ENCODE measurements around the gene CHTF8.

Gene CHTF8

GRCh38 chr16:69112285-69113129, 19.9 kb downstream of the CHTF8 start:
- DNase-seq: peak; percentile 32 to 35

DNA sequence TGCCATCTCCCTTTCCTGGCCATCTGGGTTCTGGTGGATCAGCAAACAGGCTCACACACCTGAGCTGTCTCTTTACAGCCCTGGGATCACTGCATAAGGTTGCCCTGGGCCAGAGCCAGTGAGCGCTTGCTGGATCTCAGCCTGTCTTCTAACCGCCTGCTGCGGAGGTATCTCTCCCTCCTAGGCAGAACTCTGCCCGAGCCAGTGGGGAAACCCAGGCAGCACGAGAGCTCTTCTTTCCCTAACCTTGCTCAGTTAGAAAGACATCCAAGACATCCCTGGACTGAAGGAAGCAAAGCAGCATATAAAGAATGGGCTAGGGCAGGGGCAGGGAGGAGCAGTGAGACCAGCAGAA, 20.5 kb downstream of the CHTF8 start:
- DNase-seq: no peak

GRCh38 chr16:69111216-69111875, 21.0 kb downstream of the CHTF8 start:
- no peak for DNase-seq

DNA sequence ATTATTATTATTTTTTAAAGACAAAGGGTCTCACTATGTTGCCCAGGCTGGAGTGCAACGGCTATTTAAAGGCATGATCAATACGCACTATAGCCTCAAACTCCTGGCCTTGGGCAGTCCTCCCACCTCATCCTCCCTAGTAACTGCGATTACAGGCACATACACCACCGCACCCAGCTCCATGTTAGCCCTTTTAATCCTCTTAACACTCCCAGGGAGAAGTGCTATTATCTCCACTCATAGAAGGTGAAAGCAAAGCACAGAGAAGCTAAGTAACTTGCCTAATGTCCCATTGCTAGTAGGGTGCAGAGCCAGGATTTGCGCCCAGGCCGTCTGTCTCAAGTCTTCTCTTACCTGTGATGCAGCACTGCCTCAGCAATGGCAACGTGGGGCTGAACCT, 22.0 kb downstream of the CHTF8 start:
- DNase-seq: no peak

GRCh38 chr16:69109486-69110270, 22.7 kb downstream of the CHTF8 start:
- DNase-seq: no peak

- DNase-seq: no peak
These were observed 23.5 kb downstream of the CHTF8 start for GRCh38 chr16:69108905-69109252.

DNA sequence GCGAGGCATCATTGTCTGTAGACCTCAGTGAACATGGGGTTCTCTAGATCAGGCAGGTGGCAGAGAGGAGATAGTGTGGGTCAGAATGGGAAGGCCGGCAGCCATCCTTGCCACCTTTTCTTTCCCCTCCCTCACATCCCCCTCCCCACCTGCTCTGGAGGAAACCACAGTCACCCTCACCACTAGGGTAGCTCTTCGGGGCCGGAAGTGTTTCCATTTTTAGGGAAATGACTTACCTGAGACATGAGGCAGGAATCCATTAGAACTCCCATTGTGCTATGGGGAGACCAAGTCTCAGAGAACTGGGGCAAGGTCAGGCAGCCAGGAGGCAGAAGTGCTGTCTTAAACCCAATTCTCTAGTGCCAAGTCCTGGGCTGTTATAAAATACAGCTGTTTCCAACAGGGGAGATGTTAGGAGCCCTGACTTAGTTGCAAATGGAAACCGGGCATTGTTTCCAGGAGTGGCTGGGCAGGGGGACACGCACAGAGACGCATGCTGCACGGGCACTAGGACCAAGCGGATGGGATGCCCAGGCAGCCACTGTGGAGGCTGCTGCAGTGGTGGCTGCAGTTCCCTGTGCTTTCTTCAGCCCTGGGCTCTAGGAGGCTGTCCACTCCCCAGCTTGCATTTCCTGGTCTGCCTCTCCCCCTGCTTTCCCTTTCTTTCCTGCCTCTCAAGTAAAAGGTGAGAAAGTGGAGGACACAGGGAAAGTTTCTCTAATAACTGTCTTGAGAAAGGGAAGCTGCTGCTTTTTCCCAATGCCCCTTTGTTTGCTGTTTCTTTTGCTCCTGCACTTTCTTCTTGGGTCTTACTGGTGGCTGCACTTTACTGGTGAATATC, 24.1 kb downstream of the CHTF8 start:
- DNase-seq: no peak

DNA sequence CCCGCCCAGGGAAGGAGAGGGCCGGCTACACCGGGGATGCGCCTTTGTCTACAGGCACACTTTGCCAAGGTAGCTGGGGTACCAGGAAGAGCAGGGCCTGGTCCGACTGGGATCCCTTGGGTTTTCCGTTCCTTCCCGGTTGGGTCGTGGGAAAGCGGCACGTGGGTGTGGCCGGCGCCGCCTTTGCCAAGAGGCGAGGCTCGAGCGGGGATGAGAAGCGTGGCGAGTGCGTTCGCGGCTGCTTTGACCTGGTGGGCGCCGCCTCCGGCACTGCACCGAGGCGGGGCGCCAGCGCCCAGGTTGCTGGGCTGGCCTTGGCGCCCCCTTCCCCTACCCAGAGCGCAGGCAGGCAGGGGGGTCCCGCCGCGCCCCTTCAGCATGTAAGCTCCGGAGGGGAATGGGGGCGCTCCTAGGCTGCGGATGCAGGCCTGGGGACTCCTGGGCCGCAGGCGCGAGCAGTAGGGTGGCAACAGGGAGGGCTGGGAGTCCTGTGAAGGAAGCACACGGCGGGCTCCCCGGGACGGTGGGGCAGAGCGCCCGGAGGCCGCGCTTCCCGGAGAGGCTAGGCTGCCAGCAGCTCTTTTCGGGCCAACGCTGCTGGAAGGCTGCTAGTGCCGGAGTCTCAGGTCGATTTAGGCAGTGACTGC, 24.9 kb downstream of the CHTF8 start:
- DNase-seq: no peak

- no peak for DNase-seq
These were observed 25.7 kb downstream of the CHTF8 start for GRCh38 chr16:69106491-69107315.

DNA sequence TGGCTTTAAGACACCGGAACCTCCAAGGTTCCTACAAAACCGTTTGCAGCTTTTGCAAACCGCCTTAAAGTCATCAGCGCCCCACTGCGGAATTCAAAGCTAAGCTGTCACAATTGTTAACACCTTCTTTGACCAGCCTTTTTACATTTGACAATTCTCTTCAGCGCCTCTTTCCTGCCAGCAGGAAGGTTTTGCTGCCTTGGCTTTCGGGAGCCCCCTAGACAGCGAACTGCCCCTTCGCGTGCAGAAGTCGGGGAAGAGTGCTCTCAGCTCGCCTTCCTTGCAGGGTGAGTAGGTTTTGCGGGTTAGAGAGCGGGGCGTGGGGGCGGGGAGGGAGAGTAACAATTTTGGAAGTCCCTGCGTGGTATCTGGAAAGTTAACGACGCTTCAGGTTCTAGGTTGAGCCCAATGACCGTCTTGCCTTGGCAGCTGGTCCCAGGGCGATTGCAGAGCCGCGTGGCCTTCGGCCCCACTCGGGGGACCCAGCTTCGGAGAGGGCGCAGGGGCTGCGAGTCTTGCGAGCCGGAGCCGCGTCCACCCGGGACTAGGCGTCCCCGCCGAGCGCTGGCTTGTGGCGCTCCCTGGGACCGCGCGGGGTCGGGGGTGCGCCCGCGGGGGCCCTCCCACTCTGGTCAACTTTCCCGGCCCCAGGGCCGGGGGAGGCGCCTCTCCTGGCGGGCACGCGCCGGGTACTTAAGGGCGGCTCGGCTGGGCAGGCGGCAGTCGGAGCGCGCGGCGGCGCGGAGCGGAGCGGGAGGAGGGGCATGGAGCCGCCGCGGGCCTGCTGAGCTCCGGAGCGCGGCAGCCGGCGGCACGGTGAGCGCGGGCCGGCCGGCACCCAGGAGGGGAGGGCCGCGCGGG, 26.7 kb downstream of the CHTF8 start, which contains the start of gene HAS3:
TSS of gene HAS3 (plus strand) at position 153 of the 861 bp plus-strand sequence. CDS start 3,743 bp downstream, outside the sequence.
- peak; percentile 3 to 15 for DNase-seq

- no peak for DNase-seq
These were observed 32.2 kb downstream of the CHTF8 start for GRCh38 chr16:69100071-69100691.

GRCh38 chr16:69095193-69095592, 37.2 kb downstream of the CHTF8 start:
- no peak for DNase-seq

- no peak for DNase-seq
These were observed 37.9 kb downstream of the CHTF8 start for GRCh38 chr16:69094501-69094900.

- DNase-seq: no peak
These were observed 38.4 kb downstream of the CHTF8 start for GRCh38 chr16:69093974-69094373.

DNA sequence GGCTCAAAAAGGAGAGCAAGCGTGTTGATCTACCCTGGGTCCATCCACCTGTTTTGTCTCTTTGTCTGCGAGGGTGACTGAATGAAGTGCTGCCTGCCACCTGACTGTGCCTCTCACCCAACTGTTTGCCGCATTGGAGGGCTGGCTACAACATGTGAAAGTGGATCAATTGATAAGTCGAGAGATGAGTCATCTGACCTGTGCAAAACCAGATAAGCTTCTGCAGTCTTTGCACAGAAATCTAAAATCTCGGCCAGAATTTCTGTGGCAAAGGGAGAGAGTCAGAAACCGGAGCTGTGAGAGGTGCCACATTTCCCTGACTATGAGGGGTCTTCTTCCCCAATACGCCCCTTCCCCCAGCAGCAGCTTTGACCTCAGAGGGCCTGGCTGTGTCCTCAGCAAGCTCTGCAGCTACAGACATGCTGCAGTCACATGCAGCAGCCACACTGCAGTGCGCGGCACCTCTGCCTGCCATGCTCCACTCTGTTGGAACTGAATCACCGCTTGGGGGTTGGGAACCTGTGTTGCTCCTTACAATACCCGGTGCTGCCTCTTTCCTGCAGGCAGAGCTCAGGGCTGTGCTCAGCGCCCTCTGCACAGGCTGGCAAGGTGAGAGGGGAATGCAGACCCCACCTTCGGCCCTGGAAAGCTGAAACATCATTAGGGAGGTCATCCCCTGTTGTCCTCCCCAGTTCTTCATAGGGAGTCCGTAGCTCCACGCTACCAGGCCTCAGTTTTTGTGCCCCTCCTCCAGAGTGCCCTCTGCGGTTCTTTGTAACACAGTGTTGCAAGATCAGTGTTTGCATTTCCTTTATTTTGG, 43.1 kb downstream of the CHTF8 start:
- no peak for DNase-seq

GRCh38 chr16:69088684-69089083, 43.7 kb downstream of the CHTF8 start:
- DNase-seq: no peak

DNA sequence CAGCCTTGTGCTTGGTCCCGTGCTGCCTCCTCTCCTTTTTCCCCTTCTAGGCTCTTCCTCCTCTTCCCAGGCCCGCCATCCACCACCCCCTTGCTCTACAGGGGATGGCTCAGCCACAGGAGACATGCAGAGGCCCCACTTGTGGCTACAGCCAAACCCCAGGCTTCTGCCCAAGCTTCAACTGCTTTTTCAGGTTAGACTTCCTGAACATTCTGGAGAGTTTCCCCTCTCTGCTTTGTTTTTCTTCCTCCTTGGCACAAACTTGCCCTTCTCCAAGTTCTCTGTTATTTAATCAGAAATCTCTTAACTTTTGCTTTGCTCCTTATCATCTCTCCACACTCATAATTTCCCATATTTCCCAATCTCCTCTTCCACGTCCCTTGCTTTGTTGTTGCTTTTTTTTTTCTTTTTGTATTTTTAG, 45.2 kb downstream of the CHTF8 start:
- DNase-seq: no peak

DNA sequence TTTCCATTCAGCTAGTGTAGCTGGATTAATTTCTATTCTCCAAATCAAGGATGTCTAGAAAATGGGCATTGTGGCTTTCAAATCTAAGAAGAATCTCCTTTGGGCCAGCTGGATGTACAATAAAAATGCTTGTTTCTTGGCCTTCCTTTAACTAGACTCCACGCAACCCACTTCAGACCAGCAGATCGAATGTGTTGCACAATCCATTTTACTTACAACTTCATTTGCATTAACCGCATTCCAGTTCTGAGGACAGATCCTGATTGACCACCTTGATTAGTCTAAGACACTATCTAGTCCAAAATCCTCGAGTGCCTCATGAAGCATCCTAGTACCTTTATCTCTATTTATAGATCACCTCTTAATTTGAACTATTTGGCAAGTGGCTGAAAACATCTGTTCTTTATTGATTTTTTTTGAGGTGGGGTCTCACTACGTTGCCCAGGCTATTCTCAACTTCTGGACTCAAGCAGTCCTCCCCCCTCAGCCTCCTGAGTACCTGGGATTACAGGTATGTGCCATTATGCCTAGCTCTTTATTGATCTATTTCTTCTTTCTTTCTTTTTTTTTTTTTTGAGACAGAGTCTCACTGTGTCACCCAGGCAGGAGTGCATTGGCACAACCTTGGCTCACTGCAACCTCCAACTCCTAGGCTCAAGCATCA, 47.2 kb downstream of the CHTF8 start:
- DNase-seq: no peak

All from CD4-positive, alpha-beta T cell treated with Interleukin-1 beta for 1 hour (primary cell).